GM18867 (cell line): Measurements from ENCODE around the gene XRCC5.

ENCODE experiments used
- ATAC-seq: cut with Tn5 transposase; IDR thresholded peaks from one replicate; pipeline ENCODE4 v1.9.1; 2021; ENCODE audit warnings: mild to moderate bottlenecking, moderate library complexity; ENCODE audit not compliant: unreplicated experiment

XRCC5 gene

DNA sequence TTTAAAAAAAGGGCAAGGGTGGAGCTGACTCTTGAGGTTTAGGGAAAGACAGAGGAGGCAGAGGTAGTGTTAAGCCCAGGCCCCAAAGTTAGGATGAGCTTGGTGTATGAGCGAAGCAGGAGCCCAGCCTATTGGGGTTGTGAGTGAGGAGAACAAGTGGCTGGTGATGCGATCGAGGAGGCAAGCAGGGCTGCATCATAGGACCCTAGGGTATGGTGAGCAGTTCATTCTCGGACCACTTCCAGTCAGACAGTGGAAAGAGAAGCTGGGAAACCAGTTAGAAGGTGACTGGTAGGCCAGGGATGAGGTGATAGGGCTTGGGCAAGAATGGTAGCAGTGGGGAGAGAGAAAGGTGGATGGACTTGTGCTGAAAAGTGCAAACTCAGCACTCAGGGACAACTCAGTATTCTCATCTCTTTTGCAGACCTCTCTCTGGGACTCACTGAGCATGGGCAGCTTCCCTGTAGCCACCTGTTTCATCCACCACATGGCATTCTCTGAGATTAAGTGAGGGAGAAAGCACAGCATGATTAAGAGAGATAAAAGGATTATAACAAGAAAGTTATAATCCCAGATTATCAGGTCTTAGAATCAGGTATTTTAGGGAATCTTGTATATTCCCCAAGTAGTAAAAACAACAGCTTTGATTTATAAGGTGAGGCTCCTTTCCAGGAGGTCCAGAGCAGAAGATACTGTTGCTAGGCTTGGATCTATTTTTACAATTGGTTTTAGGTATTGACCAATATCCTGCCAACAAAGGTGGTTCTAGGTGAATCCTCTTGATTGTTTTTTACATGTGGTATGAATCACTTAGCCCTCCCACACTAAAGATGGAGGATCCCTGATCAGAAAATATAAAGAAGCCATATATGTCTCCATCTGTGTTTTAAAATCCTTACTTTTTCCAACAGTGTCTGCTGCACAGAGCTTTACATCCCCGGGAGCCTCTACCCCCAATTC is 38.3 kb downstream of the XRCC5 start:
- no peak for ATAC-seq

DNA sequence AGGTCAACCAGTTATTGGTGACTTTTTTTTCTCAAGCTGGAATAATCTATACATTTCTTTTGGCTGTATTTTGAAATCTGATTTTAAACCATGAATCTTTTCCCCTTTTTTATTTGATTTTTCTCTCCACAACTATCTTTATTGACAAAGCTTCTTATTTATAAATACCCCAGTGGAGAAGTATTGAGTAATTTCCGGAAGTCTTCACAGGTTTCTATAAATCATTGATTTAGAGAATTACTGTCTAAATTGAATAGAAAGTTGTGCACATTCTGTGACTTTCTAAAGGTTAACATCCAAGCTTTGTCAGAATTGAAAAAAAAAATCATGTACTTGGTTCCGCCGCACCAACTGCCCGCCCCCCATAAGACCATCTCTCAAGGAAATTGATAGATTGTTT is 39.8 kb downstream of the XRCC5 start:
- no peak for ATAC-seq

DNA sequence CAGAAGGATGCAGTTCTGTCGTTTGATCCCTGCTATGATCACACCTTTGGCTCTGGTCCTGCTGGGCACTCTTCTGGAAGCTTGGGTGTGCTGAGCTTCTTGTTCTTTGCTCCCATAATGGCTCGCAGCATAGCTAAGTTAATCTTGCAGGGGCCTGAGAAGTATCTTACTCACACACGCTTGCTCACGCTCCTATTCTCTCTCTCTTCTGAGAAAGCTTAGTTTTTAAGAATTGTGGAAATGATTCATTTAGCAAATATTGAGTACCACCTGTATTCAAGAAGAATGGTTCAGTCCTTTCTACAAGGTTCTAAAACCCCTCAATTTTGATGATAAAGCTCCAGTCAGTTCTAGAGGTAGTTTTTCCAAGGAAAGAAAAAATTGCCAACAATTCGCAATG is 40.6 kb downstream of the XRCC5 start:
- ATAC-seq = no peak

DNA sequence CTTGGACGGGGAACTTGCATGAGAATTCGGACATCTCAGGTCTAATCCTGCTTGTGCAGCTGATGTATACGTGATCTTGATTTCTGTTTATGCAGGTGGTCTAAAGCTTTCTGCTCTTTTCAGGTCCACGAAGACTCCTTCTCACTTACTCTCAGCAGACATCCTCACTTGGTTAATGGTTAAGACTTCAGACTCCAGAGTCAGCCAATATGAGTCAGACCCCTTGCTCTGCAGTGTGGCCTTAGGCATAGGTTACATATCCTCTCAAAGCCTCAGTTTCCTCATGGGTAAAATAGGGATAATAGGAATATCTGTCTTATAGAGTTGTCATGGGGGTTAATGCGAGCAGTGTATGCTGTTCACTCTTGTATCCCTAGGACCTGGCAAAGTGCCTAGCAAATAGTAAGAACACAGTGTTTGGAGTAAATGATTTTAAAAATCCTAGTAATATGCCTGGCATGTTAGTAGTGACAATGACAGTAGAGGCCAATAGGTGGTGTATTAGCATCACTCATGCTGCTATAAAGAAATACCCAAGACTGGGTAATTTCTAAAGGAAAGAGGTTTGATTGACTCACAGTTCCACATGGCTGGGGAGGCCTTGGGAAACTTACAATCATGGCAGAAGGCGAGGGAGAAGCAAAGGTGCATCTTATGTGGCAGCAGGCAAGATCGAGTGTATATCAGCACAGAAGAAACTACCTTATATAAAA is 42.3 kb downstream of the XRCC5 start:
- no peak for ATAC-seq

DNA sequence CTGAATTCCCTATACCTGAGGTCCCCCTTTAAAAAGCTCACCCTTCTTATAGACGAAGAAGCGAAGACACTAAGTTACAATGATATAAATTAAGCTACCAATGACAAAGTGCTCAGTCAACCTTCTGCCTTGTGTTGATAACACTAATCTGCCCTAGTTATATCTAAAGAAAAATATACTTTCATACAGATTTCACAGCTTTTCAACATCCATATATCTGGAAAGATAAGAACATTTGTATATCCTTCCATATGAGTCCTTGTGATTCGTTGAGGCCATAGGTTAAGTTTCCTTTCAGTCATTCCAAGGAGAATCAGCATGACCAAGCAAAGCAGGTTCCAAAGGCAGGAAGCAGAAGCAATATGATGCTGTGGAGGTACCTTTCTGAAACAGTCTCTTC is 46.8 kb downstream of the XRCC5 start:
- ATAC-seq = no peak

DNA sequence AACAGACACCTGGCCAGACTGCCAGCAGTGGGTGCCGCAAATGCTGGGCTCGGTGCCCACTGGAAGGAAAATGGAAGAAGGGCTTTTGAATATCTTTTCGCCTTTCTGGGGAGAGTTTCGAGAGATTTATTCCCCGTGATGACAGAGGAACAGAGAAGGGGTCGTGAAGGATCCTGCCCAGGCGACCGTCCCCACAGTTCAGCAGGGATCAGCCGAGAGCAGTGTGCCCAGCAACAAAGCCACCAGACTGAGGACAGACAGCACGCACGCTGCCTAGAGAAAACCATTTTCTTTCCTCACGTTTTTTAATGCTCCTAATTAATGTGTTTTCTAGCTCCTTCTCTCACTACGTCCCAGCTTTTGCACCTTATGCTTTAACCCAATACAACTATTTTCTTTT is 47.7 kb downstream of the XRCC5 start:
- no peak for ATAC-seq

DNA sequence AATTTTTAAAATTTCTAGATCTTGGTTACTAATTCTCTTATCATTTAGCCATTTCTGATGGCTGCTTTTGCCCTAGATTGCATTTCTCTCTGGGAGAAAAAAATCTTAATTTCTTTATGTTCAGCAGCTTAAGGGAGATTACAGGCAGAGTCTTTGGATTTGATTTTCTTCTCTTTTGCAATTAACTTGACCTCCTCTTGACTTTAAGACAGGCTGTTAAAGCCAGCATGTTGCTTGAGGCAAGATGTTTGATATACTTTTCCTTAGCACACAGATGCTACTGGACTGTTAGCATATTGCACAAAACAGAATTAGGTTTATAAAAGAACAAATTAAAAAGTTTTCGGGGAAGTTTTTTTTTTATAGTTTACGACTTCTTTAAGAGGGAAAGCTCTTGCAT is 50.0 kb downstream of the XRCC5 start:
- no peak for ATAC-seq

DNA sequence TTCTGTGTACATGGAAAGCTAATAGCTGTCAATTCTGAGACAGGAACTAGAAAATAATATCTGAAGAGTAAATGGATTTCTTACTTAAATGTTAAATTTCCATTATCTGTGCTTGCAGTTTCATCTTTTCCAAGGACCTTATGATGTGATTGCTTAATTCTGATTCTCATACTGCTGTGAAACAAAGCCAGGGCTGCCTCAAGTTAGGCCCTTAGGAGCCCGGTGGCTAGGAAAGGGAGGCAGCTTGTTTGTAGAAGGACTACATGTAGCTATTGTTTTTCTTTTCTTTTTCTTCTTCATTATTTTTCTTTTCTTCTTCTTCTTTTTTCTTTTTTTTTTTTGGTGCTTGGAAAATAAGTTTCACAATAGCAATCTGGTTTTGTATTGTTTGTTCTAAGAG is 50.5 kb downstream of the XRCC5 start:
- no peak for ATAC-seq

DNA sequence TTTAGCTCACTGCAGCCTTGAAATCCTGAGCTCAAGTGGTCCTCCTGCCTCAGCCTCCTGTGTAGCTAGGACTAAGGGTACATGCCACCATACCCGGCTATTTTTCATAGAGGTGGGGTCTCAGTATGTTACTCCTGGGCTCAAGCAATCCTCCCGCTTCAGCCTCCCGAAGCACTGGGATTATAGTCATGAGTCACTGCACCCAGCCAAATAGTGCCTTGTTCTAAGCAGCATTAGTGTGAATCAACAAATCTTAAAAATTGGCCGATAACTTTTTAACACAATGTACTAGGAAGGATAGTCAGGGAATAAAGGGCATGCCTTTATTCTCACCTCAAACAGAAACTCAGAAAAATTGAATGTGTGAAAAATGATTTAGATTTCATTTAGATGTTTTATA is 51.6 kb downstream of the XRCC5 start:
- ATAC-seq = no peak

DNA sequence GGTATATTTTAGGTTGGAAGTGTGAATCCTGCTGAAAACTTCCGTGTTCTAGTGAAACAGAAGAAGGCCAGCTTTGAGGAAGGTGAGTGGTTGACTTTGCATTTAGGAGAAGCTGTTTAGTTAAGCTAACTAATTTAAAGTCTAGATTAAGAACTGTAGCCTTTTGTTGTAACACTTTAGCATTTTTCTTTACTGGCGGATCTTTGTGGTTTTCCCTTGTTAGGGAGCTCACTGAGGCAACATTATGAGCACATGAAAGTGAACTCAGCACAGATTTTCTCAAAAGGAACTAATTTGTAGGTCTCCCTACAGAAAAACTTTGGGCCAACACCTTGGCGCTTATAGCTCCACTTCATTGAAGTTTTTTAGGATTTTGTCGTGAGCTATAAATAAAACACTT is 52.8 kb downstream of the XRCC5 start:
- no peak for ATAC-seq

DNA sequence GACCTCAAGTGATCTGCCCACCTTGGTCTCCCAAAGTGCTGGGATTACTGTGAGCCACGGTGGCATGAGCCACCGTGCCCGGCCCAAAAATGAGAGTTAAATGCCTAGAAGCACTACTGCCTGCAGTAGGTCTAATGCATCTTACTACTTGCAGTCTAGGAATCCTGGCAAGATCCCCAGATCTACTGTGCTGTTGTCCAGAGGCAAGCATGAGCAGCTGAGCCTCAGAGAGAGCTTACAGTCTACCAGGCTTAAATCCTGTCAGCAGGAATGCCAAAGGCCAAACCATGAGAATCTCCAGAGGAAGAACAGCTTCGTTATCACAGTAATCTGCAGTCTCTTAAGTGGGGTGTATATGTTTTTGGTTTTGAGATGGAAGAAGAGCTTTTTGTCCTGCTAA is 54.4 kb downstream of the XRCC5 start:
- no peak for ATAC-seq

DNA sequence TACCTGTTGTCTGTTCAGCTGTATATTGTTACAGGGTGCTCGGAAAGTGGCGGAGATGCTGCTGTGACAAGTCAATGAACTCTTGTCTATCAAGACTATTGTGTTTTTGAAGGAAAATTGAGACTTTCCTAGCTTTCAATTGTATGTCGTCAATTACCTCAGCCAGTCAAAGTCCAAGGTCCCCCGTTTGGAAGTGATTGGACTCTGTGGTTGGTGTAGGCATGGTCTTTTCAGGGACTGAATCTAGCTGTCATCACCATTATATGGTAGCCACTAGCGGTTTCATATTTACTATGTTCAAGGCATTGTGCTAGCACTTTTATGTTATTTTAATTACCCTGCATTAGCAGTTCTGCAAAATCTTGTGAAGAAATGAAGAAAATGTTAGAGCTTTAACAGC is 54.9 kb downstream of the XRCC5 start:
- ATAC-seq = no peak

DNA sequence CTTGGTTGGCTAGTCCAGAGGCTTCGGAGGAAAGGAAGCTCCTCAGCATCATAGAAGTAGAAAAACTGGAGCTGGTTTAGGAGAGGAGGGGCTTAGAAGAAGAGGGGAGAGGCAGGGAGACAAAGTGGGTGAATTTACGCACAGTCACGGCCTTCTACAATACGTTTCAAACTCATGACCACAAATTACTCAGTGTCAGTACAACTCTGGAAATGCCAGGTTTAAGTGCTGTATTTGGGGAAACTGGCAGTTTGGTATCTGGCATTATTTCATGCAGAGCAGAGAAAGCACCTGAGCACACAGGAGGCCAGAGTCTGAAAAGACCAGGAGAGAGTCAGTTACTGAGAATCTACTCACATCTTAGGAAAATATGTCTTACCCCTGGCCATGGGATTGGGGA is 55.4 kb downstream of the XRCC5 start:
- no peak for ATAC-seq

DNA sequence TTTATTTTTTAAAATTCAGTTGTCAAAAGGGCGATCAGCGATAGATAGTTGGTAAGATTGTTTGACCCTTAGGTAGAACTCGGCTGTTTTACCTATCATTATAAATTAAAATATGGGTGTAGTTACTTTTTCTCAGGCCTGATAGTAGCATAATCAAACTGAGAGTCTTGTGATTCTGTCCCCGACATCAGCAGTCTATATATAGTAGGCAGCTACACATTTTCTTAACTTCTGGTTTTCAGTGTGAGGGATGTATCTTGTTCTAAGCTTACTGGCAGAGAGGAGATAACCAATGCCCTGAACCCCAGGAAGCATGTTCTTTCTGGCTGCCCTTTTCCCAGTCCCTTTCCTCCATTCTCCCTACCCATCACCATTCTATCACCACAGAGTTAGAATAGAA is 56.6 kb downstream of the XRCC5 start:
- no peak for ATAC-seq

DNA sequence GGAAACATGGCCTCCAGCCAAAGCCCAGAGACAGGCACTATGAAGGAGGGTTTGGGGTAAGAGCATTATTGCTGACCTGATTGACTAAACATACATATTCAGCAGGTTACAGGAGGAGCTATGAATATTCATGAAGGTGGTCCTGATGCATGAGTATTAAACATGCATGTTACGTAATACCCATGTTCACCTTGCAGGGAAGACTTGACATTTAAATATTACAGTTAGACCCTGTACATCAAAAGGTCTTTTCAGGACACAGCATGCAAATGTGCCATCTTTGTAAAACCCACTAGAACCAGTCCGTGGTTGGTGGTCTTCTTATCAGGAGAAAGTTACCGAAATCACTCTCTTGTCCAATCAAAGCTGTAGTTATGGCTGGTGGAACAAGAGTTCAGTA is 59.9 kb downstream of the XRCC5 start:
- ATAC-seq = no peak

DNA sequence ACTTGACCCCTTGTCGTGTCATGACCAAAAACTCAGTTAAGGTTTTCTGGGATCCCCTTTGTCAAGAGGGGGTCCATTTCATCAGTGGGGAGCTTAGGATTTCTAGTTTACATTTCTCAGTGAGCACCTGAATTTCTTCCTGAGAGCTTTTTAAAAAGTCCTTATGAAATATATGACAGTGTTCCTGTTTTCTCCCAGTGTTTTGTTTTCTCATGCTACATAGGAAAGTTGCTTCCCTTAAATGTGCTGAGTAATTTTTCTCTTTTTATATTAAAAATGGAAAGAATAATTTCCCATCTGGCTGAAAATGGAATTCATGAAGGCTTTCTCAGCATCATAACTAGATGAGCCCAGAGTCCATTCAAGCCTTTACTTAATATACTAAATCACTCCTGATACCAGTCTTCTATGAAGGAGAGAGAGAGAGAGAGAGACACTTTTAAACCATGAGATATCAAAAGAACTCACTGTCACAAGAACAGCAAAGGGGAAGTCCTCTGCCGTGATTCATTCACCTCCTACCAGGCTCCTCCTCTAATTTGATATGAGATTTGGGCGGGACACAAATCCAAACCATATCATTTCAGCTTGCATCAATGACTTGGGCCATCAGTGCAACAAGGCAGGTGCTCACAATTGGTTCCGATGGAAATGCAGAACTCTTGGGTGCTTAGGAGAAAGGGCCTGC is 61.1 kb downstream of the XRCC5 start:
- no peak for ATAC-seq

DNA sequence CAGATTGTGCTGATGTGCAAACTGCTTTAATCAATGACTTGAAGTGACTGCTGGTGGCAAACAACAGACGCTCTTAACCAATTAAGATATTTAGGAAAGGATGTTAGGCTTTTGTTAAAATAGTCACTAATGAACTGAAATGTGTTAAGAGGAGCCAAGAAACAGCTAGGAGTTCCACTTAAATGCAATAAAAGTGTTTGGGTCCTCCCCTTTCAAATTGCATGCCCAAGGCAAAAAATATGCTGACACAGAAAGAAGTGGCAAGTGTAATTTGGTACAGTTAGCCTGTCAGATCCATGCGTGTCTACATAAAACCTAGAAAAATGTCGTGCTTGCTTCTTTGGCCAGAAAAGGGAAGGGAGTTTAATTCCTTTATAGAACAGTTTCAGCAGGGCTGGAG is 61.9 kb downstream of the XRCC5 start:
- ATAC-seq = no peak

DNA sequence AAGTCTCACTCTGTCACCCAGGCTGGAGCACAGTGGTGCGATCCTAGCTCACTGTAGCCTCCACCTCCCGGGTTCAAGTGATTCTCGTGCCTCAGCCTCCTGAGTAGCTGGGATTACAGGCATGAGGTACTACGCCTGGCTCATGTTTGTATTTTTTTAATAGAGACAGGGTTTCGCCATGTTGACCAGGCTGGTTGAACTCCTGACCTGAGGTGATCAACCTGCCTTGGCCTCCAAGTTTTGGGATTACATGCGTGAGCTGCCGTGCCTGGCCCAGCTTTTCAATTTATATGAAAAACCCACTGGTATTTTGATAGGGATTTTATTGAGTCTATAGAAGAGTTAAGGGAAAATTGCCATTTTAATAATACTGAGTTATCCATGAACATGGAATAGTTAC is 63.3 kb downstream of the XRCC5 start:
- no peak for ATAC-seq

DNA sequence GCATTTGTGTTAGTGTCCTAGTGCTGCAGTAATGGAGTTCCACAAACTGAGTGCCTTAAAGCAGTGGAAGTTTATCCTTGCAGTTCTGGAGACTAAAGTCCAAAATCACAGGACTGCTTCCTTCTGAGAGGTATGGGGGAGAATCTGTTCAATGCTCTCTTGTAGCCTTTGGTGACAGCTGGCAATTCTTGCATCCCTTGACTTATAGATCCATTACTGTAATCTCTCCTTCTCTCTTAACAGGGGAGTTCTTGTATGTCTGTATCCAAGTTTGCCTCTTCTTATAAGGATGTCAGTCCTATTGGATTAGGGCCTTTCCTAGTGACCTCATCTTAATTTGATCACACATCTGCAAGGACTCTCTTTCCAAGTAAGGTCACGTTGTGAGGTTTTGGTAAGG is 69.9 kb downstream of the XRCC5 start:
- no peak for ATAC-seq

DNA sequence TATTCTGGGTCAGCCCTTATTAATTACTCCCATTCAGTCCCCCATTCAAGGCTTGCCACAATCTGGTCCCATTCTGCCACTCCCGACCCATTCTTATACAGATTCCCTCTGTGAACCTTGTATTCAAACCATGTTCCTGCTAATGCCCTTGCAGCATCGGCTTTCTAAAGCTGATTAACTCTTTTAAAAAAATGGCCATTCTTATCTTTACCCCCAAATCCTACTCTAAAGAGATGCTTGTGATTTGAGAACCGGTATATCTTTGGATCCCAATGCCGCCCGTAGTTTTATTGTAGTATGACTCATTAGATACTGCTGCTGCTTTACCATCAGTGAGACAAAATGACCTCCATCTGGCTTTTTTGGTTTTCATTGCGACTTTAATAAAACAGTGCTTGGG is 72.2 kb downstream of the XRCC5 start:
- no peak for ATAC-seq

DNA sequence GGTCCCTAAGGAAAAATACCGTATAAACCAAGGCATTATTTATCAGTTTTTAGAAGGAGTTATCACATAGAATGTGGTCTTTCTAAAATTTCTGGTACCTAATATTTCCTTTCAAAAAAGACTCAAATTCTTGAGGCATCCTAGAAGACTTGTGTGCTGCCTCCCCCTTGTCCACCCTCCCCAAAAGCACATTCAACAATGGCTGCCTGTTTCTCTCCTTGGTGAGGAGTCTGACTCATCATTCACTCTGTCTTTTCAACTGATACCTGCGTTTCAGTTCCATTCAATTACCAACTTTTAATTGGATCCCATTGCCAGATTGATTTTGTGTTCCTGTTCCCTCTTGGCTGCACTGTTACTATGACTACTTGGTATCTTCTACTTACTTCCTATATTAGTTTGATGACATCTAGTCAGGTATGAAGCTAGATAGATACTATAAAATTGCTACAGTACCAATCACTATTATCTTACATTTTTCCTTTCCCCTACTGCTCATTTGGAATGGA is 72.9 kb downstream of the XRCC5 start:
- no peak for ATAC-seq

DNA sequence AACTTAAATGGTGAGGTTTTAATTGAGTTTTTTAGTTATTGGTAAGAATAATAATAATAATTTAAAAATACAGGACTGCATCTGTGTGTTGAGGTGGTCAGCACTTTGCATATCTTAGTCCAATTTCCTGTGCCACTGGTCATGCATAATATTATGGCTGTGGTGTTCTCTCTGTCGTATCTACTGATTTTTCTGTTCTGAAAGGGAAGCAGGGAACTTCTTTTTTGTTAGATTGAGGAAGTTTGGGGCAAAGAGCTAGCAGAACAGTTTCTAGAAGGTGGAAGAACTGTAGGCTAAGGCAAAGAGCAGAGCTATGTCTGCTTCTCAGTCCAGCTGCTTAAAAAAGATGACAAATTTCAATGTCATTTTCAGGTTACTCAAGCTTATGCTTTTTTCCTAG is 74.3 kb downstream of the XRCC5 start:
- ATAC-seq = no peak
